ENCODE measurements around the gene PIGM. TPM values are rescaled to one million over a fixed set of nuclear protein-coding genes. Genes with fewer than 3 reads are reported as not detected.
A peak's percentile ranks its signal among the peaks of the same experiment; 100 is the strongest.

Gene PIGM
- total RNA-seq, 1 experiment from 2014 or later, result 13.2 TPM

DNA sequence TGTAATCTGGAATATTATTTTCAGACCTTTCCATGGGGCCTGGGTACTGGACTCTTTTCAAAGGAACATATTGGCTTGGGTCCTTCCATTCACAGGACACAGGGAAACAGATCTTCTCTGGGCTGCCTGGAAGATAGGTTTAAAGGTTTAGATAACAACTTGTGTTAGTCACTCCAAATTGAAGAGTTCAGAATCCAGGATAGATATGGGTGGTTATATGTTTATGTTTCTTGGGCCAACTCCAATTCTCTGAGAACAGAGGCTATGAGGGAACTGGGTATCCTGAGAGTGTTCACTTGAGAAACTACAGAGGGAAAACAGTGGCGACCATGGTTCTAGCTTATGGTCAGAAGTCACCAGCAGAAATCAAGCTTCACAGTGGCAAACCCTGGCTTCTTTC, 8.7 kb upstream of the PIGM start:
- Mint-ChIP-seq H3K4me1 (ENCODE audit: low read depth, unreplicated experiment) (no peaks in the 10 kb centered on the region), H3K27me3 (ENCODE audit: unreplicated experiment) (peaks cover 24% of the 10 kb centered on the region), H3K9me3 (ENCODE audit: low read depth, unreplicated experiment) (no peaks in the 10 kb centered on the region), H3K4me3 (ENCODE audit: low read depth, unreplicated experiment) (no peak overlapping the region), H3K27ac (ENCODE audit: unreplicated experiment) (no peak overlapping the region), H3K36me3 (ENCODE audit: insufficient read depth, unreplicated experiment) (no peaks in the 10 kb centered on the region)
- no peak for DNase-seq
- TF ChIP-seq, protein P1, sequence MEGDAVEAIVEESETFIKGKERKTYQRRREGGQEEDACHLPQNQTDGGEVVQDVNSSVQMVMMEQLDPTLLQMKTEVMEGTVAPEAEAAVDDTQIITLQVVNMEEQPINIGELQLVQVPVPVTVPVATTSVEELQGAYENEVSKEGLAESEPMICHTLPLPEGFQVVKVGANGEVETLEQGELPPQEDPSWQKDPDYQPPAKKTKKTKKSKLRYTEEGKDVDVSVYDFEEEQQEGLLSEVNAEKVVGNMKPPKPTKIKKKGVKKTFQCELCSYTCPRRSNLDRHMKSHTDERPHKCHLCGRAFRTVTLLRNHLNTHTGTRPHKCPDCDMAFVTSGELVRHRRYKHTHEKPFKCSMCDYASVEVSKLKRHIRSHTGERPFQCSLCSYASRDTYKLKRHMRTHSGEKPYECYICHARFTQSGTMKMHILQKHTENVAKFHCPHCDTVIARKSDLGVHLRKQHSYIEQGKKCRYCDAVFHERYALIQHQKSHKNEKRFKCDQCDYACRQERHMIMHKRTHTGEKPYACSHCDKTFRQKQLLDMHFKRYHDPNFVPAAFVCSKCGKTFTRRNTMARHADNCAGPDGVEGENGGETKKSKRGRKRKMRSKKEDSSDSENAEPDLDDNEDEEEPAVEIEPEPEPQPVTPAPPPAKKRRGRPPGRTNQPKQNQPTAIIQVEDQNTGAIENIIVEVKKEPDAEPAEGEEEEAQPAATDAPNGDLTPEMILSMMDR (IDR thresholded peaks at IDR 0.05; ENCODE audit: unreplicated experiment), result no peak
- BruUV-seq (replicated peaks), result no TSS peak
- CTCF ChIA-PET, result interaction anchor here (1.0 kb wide), 1 partner anchor 250 kb away, joined by 3 read pairs; no protein-coding TSS in a partner anchor
- intact Hi-C loops (cut with micrococcal nuclease; ENCODE audit: unreplicated experiment), result no loop called here

DNA sequence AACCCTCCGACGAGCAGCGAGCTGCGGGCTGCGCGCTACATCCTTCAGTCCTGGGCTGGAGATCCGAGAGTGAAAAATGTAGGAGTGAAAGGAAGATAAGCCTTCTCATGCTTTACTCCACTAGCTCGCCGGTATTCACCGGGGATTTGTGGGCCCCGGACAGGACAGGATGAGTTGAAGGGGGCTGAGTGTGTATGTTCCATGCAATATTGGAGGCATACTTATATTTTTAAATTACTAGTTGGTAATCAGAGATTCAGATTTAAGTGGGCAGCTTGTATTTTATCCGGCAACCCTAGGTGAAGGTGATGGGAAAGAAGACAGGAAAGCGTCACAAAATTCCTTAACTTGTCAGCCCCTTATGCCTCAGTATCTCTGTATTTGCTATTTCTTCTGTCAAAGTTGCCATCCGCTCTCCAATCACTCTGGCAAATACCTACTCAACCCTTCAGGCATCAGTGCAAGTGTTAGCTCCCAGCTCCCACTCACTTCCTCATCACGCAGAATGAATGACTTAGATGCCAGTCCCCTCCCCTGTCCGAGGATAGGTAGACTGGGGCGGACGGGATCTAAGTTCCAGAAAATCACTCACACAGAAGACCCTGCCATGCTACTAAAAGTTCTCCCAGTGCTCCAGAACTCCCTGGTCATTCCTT, 503 bp upstream of the PIGM start:
- TF ChIP-seq, protein P1 (IDR thresholded peaks at IDR 0.05; ENCODE audit: unreplicated experiment), result no peak
- CTCF ChIA-PET, result interaction anchor here (0.6 to 1.3 kb wide), 4 partner anchors 16 to 211 kb away, joined by 3 to 4 read pairs (median 3); no protein-coding TSS in a partner anchor
- Mint-ChIP-seq H3K9me3 (ENCODE audit: low read depth, unreplicated experiment) (no peaks in the 10 kb centered on the region), H3K27ac (ENCODE audit: unreplicated experiment) (peak overlapping the region; percentile 88), H3K4me1 (ENCODE audit: low read depth, unreplicated experiment) (peaks cover 18% of the 10 kb centered on the region), H3K36me3 (ENCODE audit: insufficient read depth, unreplicated experiment) (peaks cover 26% of the 10 kb centered on the region), H3K4me3 (ENCODE audit: low read depth, unreplicated experiment) (peak overlapping the region; percentile 98), H3K27me3 (ENCODE audit: unreplicated experiment) (no peaks in the 10 kb centered on the region)
- intact Hi-C loops (cut with micrococcal nuclease; ENCODE audit: unreplicated experiment), result loop anchor here (5.0 kb wide), 1 partner anchor 45 kb away; no protein-coding TSS in a partner anchor
- DNase-seq, result no peak
- BruUV-seq (replicated peaks), result no TSS peak

DNA sequence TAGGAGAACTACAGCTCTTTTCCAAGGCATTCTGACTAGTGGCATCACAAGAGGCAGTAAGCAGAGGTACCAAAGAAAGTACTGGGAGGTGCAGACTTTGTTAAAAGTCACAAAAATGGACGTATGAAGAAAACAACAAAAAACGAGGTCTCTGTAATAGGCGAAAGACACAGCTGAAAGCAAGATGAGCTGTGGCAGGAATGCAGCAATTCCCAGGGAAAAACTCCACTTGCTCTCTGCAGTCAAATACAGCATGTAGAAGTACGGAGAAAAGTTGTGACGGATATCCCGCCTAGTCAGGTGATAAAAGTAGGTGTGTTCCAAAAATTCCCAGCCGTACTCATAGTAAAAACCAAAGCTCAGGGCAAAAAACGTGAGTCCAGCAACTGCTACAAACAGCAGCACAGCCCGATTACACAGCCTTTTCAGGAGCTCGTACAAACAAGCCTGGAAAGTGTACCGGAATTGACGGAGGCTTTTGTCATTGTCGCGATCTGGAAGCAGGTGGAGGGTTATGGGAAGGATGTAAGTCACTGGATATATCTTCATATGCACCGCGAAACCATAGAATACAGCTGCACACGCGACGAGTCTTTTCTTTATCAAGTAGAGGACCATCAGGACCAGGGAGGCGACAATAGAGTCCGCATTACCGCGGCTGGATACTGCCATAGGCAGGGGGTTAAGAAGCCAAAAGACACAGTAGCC, 979 bp downstream of the PIGM start:
- BruUV-seq (replicated peaks), result no TSS peak
- Mint-ChIP-seq H3K27ac (ENCODE audit: unreplicated experiment) (peak overlapping the region; percentile 88), H3K9me3 (ENCODE audit: low read depth, unreplicated experiment) (no peaks in the 10 kb centered on the region), H3K4me3 (ENCODE audit: low read depth, unreplicated experiment) (peak overlapping the region; percentile 98), H3K36me3 (ENCODE audit: insufficient read depth, unreplicated experiment) (peaks cover 26% of the 10 kb centered on the region), H3K4me1 (ENCODE audit: low read depth, unreplicated experiment) (peaks cover 18% of the 10 kb centered on the region), H3K27me3 (ENCODE audit: unreplicated experiment) (no peaks in the 10 kb centered on the region)
- CTCF ChIA-PET, result interaction anchor here (0.8 to 1.3 kb wide), 4 partner anchors 23 to 163 kb away, joined by 3 to 5 read pairs (median 3); no protein-coding TSS in a partner anchor
- no peak for DNase-seq
- intact Hi-C loops (cut with micrococcal nuclease; ENCODE audit: unreplicated experiment), result loop anchor here (5.0 kb wide), 1 partner anchor 46 kb away; no protein-coding TSS in a partner anchor
- TF ChIP-seq, protein P1 (IDR thresholded peaks at IDR 0.05; ENCODE audit: unreplicated experiment), result no peak

DNA sequence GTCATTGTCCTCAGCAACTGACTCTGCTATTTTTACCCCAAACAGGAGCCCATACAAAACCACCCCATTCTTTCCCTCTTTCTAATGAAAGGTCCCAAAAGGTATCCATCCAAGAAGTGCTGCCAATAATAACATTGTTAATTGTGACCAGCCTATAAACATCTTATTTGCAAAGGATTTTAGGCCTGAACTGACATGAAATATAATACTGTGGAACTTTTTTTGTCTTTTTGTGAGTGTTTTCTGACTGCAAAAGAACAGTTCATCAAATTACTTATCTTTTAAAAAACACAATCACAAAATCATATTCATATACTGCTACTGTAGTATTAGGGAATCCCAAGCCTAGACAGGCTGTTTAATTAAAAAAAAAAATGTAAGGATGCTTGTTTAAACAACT, 3.4 kb downstream of the PIGM start:
- DNase-seq, result no peak
- intact Hi-C loops (cut with micrococcal nuclease; ENCODE audit: unreplicated experiment), result no loop called here
- Mint-ChIP-seq H3K36me3 (ENCODE audit: insufficient read depth, unreplicated experiment) (peaks cover 26% of the 10 kb centered on the region), H3K4me3 (ENCODE audit: low read depth, unreplicated experiment) (no peak overlapping the region), H3K9me3 (ENCODE audit: low read depth, unreplicated experiment) (no peaks in the 10 kb centered on the region), H3K27ac (ENCODE audit: unreplicated experiment) (no peak overlapping the region), H3K4me1 (ENCODE audit: low read depth, unreplicated experiment) (peaks cover 18% of the 10 kb centered on the region), H3K27me3 (ENCODE audit: unreplicated experiment) (no peaks in the 10 kb centered on the region)
- TF ChIP-seq, protein P1 (IDR thresholded peaks at IDR 0.05; ENCODE audit: unreplicated experiment), result no peak
- CTCF ChIA-PET, result no interaction called here
- no TSS peak for BruUV-seq (replicated peaks)
